ENCODE results near the gene TNFRSF19. TPM values are rescaled to one million over a fixed set of nuclear protein-coding genes. Genes with fewer than 3 reads are reported as not detected.

The TNFRSF19 gene
- total RNA-seq, 1 experiment from 2014 or later: 0.54 TPM

DNA sequence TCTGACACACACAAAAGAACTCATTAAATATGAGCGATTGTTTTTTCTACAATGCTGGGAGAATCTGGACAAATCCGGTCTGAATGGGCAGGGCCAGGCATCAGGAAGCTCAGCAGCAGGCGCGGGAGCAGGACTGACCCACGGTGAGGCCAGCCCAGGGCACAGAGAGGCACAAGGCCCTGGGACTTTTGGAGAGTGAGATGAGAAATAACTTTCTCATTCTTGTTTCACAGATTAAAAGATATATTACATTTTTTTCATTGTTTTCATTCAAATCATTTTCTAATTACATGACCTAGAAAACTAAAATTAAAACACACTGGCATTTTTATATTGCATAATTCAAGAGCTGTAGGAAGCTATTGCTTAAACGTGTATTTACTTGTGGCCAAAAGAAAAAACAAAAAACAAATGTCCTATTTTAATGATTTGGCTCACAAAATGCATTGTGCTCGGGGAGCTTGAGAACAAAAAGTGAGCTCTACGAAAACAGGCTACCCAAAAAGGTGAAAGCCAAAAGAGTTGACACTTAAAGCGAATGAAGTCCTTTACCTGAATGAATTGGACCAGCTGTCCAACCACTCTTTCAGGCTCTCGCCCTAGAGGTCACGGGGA, 133.1 kb downstream of the TNFRSF19 start:
- no peaks in the 10 kb centered on the region for H3K36me3 ChIP-seq (ENCODE audit: control insufficient read depth, insufficient read depth, low read length)
- intact Hi-C loops (cut with micrococcal nuclease; ENCODE audit: unreplicated experiment): no loop called here
- in situ Hi-C loops (cut with HindIII; ENCODE audit: low pct_unique_long_range_greater_than_20kb, low sequenced_read_pairs): no loop called here
- no peak overlapping the region for H3K27ac ChIP-seq (ENCODE audit: low read length)
- no peaks in the 10 kb centered on the region for H3K4me1 ChIP-seq (ENCODE audit: control insufficient read depth, insufficient read depth, low read length)
- H3K4me3 ChIP-seq (ENCODE audit: low read depth in 2 of 2, low read length in 2 of 2): no peak overlapping the region
- ChIA-PET POLR2A (no interaction called here), CTCF (no interaction called here)
- no peaks in the 10 kb centered on the region for H3K9me3 ChIP-seq (ENCODE audit: control insufficient read depth, insufficient read depth, low read depth, low read length)
- TF ChIP-seq CTCF (IDR thresholded peaks at IDR 0.05) (no peak), REST (IDR thresholded peaks at IDR 0.05; ENCODE audit: insufficient read depth in 1 of 2, low read depth in 2 of 2, low read length in 1 of 2) (no peak), TCF7L2 (IDR thresholded peaks at IDR 0.05; ENCODE audit: low read depth, low read length) (no peak), POLR2AphosphoS5 (IDR thresholded peaks at IDR 0.05; ENCODE audit: low read depth, low read length) (no peak), SIN3A (IDR thresholded peaks at IDR 0.05; ENCODE audit: borderline replicate concordance, insufficient read depth, low read depth, low read length) (no peak)
- BruUV-seq (replicated peaks): no TSS peak
- DNase-seq (ENCODE audit: low read depth, low spot score): no peak
- H3K27me3 ChIP-seq (ENCODE audit: control insufficient read depth, insufficient read depth, low read length): no peaks in the 10 kb centered on the region
- no peak for ATAC-seq

GRCh38 chr13:23705583-23705982, 135.4 kb downstream of the TNFRSF19 start:
- no peaks in the 10 kb centered on the region for H3K27me3 ChIP-seq (ENCODE audit: control insufficient read depth, insufficient read depth, low read length)
- BruUV-seq (replicated peaks): no TSS peak
- no peak for ATAC-seq
- H3K36me3 ChIP-seq (ENCODE audit: control insufficient read depth, insufficient read depth, low read length): no peaks in the 10 kb centered on the region
- no peaks in the 10 kb centered on the region for H3K9me3 ChIP-seq (ENCODE audit: control insufficient read depth, insufficient read depth, low read depth, low read length)
- CTCF ChIA-PET: no interaction called here
- POLR2A ChIA-PET: no interaction called here
- no peaks in the 10 kb centered on the region for H3K4me1 ChIP-seq (ENCODE audit: control insufficient read depth, insufficient read depth, low read length)
- H3K4me3 ChIP-seq (ENCODE audit: low read depth in 2 of 2, low read length in 2 of 2): no peak overlapping the region
- TF ChIP-seq REST (IDR thresholded peaks at IDR 0.05; ENCODE audit: insufficient read depth in 1 of 2, low read depth in 2 of 2, low read length in 1 of 2) (no peak), POLR2AphosphoS5 (IDR thresholded peaks at IDR 0.05; ENCODE audit: low read depth, low read length) (no peak)
- no peak for DNase-seq (ENCODE audit: low read depth, low spot score)
- intact Hi-C loops (cut with micrococcal nuclease; ENCODE audit: unreplicated experiment) (no loop called here), in situ Hi-C loops (cut with HindIII; ENCODE audit: low pct_unique_long_range_greater_than_20kb, low sequenced_read_pairs) (no loop called here)
- no peak overlapping the region for H3K27ac ChIP-seq (ENCODE audit: low read length)

Data from Panc1 (cell line).